A549 (cell line): ENCODE data around the gene DPEP3. TPM values are rescaled to one million over a fixed set of nuclear protein-coding genes. Genes with fewer than 3 reads are reported as not detected.

Source experiments
- ATAC-seq, 2 experiments: fragments of 200-7000 bp in 1 of 2; fragments of >200 bp in 1 of 2; cut with Nextera tagmentation in 1 of 2; cut with Tn5 transposase in 1 of 2; 3 replicates each; pipeline versions ENCODE4 v1.8.0 to v1.9.1; 2018 to 2020; ENCODE audit warnings: mild to moderate bottlenecking in 1 of 2, moderate library complexity in 1 of 2
- CTCF ChIA-PET: fragments of 300-600 bp; sonication (Branson Sonifier 250); formaldehyde crosslinking; extraction: SDS; loops from one replicate; lab custom pipeline; 2021; ENCODE audit warnings: antibody characterized with exemption, inconsistent platforms; lab: Yijun Ruan, JAX
- POLR2A ChIA-PET: fragments of 350-600 bp; formaldehyde crosslinking; extraction: SDS; loops from one replicate; lab custom pipeline; 2021; ENCODE audit warnings: antibody characterized with exemption, inconsistent platforms; lab: Yijun Ruan, JAX
- DNase-seq, 2 experiments: peaks; one replicate each; pipeline versions ENCODE4 v3.0.0 to v3.0.0-alpha.2; 2011 to 2016; ENCODE audit warnings: low read depth in 1 of 2, low spot score in 1 of 2
- FAIRE-seq: peaks from 2 replicates; lab custom pipeline; 2011; peaks lifted over from hg19 to GRCh38; lab: Jason Lieb, UNC
- H3K27ac ChIP-seq, 2 experiments: fragments of >200 bp; sonication (Bioruptor Twin); formaldehyde crosslinking; 3 replicates each; pipeline ENCODE4 v1.5.1; 2016 to 2017
- H3K4me1 ChIP-seq: fragments of >200 bp; sonication (Bioruptor Twin); formaldehyde crosslinking; 3 replicates; pipeline ENCODE4 v1.6.1; 2016
- H3K4me2 ChIP-seq: fragments of >200 bp; sonication (Bioruptor Twin); formaldehyde crosslinking; 3 replicates; pipeline ENCODE4 v1.6.1; 2016
- H3K4me3 ChIP-seq: fragments of >200 bp; sonication (Bioruptor Twin); formaldehyde crosslinking; 3 replicates; pipeline ENCODE4 v1.5.1; 2016
- H3K9me3 ChIP-seq: fragments of >200 bp; sonication (Bioruptor Twin); formaldehyde crosslinking; 3 replicates; pipeline ENCODE4 v1.6.1; 2016
- ATOH8 ChIP-seq: fragments of 250-450 bp; sonication (Bioruptor Pico); IDR thresholded peaks from 2 replicates; pipeline ENCODE4 v1.5.0; 2020; ENCODE audit warnings: low read depth, mild to moderate bottlenecking, moderate library complexity
- BCL3 ChIP-seq: fragments of >200 bp; sonication (Bioruptor Twin); formaldehyde crosslinking; IDR thresholded peaks from 3 replicates; pipeline ENCODE4 v1.6.1; 2016
- CHD2 ChIP-seq: fragments of 150-350 bp; IDR thresholded peaks from 2 replicates; pipeline ENCODE4 v1.6.1; 2014; ENCODE audit warnings: low read length; ENCODE audit not compliant: partially characterized antibody
- E2F6 ChIP-seq: IDR thresholded peaks from 2 replicates; pipeline ENCODE4 v1.6.1; 2012; ENCODE audit warnings: low read depth, borderline replicate concordance
- ESRRA ChIP-seq: fragments of 150-350 bp; IDR thresholded peaks from 2 replicates; pipeline ENCODE4 v1.6.1; 2014; ENCODE audit warnings: mild to moderate bottlenecking, low read length, borderline replicate concordance
- FOSB ChIP-seq: fragments of 250-450 bp; sonication (Bioruptor Pico); IDR thresholded peaks from 2 replicates; pipeline ENCODE4 v1.5.0; 2020; ENCODE audit warnings: mild to moderate bottlenecking, moderate library complexity
- GATA3 ChIP-seq: IDR thresholded peaks from 2 replicates; pipeline ENCODE4 v1.6.1; 2012; ENCODE audit warnings: borderline replicate concordance
- JUN ChIP-seq, 2 experiments: fragments of >200 bp; sonication (Bioruptor Twin); formaldehyde crosslinking; IDR thresholded peaks; 2 replicates in 1 of 2; 3 replicates in 1 of 2; pipeline ENCODE4 v1.6.1; 2016 to 2017
- MYC ChIP-seq: IDR thresholded peaks from 2 replicates; pipeline ENCODE4 v1.6.1; 2012; ENCODE audit warnings: mild to moderate bottlenecking, inconsistent platforms, low read length, improper control_type of control experiment, borderline replicate concordance
- NPAS2 ChIP-seq: fragments of 250-450 bp; sonication (Bioruptor Pico); IDR thresholded peaks from 2 replicates; pipeline ENCODE4 v1.8.0; 2022; ENCODE audit warnings: mild to moderate bottlenecking, moderate library complexity, borderline replicate concordance
- POLR2A ChIP-seq: IDR thresholded peaks from 2 replicates; pipeline ENCODE4 v1.6.1; 2012; ENCODE audit warnings: mild to moderate bottlenecking, low read length
- RFX5 ChIP-seq: fragments of 450-650 bp; IDR thresholded peaks from 2 replicates; pipeline ENCODE4 v1.7.1; 2014; ENCODE audit warnings: antibody characterized with exemption, mild to moderate bottlenecking, moderate library complexity
- TFCP2L1 ChIP-seq: fragments of 250-450 bp; sonication (Bioruptor Pico); IDR thresholded peaks from 2 replicates; pipeline ENCODE4 v1.5.0; 2021; ENCODE audit warnings: mild to moderate bottlenecking
- TP53 ChIP-seq: fragments of 250-450 bp; sonication (Bioruptor Pico); IDR thresholded peaks from 2 replicates; pipeline ENCODE4 v1.5.0; 2021; ENCODE audit warnings: mild to moderate bottlenecking, moderate library complexity
- ZFP36 ChIP-seq: fragments of 450-650 bp; IDR thresholded peaks from 2 replicates; pipeline ENCODE4 v1.6.1; 2014; ENCODE audit warnings: borderline replicate concordance; ENCODE audit not compliant: partially characterized antibody
- WGBS: methylation state at CpG from one replicate; pipeline ENCODE4 v1.1.6; 2017; ENCODE audit errors: missing lambda C conversion rate; 5-methylcytosine and 5-hydroxymethylcytosine counted together
- polyA plus RNA-seq, 4 experiments: library from polyadenylated mRNA; depleted of rRNA in 3 of 4; stranded (reverse); fragments of >200 nt; fragmentation: RNase III in 1 of 4; extraction: RNeasy Plus Mini Kit Qiagen cat#74134 plus additional on column Dnase treatment in 1 of 4; gene quantifications; 2 replicates in 3 of 4; 3 replicates in 1 of 4; pipeline ENCODE4 v1.2.3, GENCODE V29; 2011 to 2017
- TF ChIP-seq, protein P1 (sequence below): fragments of 450-650 bp; IDR thresholded peaks from 2 replicates; pipeline ENCODE4 v1.6.1; 2014; ENCODE audit warnings: antibody characterized with exemption
- TF ChIP-seq, protein P2 (sequence below): IDR thresholded peaks from 2 replicates; pipeline ENCODE4 v1.6.1; 2012
- TF ChIP-seq, protein P3 (sequence below): IDR thresholded peaks from 2 replicates; pipeline ENCODE4 v1.6.1; 2012
- TF ChIP-seq, protein P4 (sequence below): fragments of 200-600 bp; sonication (generic); IDR thresholded peaks from 2 replicates; pipeline ENCODE4 v1.6.1; 2016; ENCODE audit warnings: antibody characterized with exemption, mild to moderate bottlenecking, moderate library complexity

DPEP3 gene
- polyA plus RNA-seq, 2 of the 4 experiments (the other 2 are of a cell fraction) = not detected

DNA sequence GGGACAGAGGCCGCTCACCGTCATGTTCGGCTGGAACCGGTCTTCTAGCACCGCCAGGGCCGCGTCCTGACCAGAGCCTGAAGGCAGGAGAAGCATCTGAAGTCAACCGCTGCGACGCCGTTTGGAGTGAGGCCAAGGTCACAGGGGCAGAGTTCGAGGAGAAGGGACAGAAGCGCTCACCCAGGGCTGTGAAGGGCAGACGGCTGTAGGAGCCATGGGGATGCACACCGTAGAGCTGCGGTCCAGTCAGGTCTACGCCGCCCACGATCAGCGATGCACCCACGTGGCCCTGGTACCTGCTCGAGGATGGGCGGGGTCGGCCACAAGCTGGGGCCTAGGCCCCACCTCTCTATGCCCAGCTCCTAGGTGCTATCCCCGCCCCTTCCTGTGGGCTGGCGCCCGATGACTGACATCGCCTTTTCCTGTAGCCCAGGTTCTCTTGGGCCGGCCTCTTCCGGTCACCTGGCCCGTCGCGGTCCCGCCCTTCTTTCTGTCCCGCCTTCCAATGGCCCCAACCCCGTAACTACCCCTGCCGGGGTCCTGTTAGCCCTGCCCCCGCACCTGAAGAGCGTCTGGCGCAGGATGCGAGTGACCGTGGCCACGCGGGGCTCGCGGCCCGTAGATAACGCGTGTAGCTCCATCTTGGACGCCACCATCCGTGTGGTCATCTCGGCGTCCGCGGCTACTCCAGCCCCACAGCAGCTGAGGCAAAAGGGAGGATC lies 44.7 kb downstream of the DPEP3 start:
- CTCF ChIA-PET = interaction anchor here (1.0 to 22.2 kb wide), 10 partner anchors 10 to 413 kb away, joined by 3 to 370 read pairs (median 10); partner anchors contain the start of genes EDC4 and NRN1L
- ATAC-seq (peak; percentile 85 to 95), DNase-seq (peak; percentile 95 to 100), FAIRE-seq (peak; percentile 72)
- Histone ChIP-seq H3K27ac (peak overlapping the region; percentile 88 to 96), H3K4me2 (peak overlapping the region; percentile 89), H3K9me3 (no peaks in the 10 kb centered on the region), H3K4me3 (peak overlapping the region; percentile 76), H3K4me1 (peaks cover 16% of the 10 kb centered on the region; the same call in 2 of the 3 replicates)
- TF ChIP-seq TP53 (CRISPR knock-in tag) (no peak), MYC (peak; percentile 77; the same call in 1 of the 2 replicates), CHD2 (no peak), GATA3 (peak; percentile 15; the same call in 1 of the 2 replicates), E2F6 (peak; percentile 80), TFCP2L1 (CRISPR knock-in tag) (no peak), ATOH8 (CRISPR knock-in tag) (no peak), ZFP36 (no peak), FOSB (CRISPR knock-in tag) (no peak), RFX5 (no peak), JUN (IDR thresholded peaks at IDR 0.05) (peak; percentile 79 to 87), NPAS2 (CRISPR knock-in tag) (no peak), ESRRA (0 out of 2 replicates have a peak, but pooled peaks have one; percentile 44), BCL3 (peak; percentile 53; the same call in 1 of the 3 replicates), POLR2A (peak; percentile 80)
- TF ChIP-seq, protein P1, sequence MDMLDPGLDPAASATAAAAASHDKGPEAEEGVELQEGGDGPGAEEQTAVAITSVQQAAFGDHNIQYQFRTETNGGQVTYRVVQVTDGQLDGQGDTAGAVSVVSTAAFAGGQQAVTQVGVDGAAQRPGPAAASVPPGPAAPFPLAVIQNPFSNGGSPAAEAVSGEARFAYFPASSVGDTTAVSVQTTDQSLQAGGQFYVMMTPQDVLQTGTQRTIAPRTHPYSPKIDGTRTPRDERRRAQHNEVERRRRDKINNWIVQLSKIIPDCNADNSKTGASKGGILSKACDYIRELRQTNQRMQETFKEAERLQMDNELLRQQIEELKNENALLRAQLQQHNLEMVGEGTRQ = peak; percentile 92
- TF ChIP-seq, protein P2, sequence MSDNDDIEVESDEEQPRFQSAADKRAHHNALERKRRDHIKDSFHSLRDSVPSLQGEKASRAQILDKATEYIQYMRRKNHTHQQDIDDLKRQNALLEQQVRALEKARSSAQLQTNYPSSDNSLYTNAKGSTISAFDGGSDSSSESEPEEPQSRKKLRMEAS = peak; percentile 97
- TF ChIP-seq, protein P3, sequence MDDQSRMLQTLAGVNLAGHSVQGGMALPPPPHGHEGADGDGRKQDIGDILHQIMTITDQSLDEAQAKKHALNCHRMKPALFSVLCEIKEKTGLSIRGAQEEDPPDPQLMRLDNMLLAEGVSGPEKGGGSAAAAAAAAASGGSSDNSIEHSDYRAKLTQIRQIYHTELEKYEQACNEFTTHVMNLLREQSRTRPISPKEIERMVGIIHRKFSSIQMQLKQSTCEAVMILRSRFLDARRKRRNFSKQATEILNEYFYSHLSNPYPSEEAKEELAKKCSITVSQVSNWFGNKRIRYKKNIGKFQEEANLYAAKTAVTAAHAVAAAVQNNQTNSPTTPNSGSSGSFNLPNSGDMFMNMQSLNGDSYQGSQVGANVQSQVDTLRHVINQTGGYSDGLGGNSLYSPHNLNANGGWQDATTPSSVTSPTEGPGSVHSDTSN = peak; percentile 59; the same call in 1 of the 2 replicates
- TF ChIP-seq, protein P4, sequence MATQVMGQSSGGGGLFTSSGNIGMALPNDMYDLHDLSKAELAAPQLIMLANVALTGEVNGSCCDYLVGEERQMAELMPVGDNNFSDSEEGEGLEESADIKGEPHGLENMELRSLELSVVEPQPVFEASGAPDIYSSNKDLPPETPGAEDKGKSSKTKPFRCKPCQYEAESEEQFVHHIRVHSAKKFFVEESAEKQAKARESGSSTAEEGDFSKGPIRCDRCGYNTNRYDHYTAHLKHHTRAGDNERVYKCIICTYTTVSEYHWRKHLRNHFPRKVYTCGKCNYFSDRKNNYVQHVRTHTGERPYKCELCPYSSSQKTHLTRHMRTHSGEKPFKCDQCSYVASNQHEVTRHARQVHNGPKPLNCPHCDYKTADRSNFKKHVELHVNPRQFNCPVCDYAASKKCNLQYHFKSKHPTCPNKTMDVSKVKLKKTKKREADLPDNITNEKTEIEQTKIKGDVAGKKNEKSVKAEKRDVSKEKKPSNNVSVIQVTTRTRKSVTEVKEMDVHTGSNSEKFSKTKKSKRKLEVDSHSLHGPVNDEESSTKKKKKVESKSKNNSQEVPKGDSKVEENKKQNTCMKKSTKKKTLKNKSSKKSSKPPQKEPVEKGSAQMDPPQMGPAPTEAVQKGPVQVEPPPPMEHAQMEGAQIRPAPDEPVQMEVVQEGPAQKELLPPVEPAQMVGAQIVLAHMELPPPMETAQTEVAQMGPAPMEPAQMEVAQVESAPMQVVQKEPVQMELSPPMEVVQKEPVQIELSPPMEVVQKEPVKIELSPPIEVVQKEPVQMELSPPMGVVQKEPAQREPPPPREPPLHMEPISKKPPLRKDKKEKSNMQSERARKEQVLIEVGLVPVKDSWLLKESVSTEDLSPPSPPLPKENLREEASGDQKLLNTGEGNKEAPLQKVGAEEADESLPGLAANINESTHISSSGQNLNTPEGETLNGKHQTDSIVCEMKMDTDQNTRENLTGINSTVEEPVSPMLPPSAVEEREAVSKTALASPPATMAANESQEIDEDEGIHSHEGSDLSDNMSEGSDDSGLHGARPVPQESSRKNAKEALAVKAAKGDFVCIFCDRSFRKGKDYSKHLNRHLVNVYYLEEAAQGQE = 0 out of 2 replicates have a peak, but pooled peaks have one; percentile 33
- POLR2A ChIA-PET = interaction anchor here (0.6 to 1.5 kb wide), 9 partner anchors 9 to 129 kb away, joined by 3 to 9 read pairs (median 4); partner anchors contain the start of genes DDX28, DUS2, RANBP10 and TSNAXIP1
- 3% methylated on average over 22 of the region's 55 CpGs for WGBS
